Measurements from ENCODE around the gene SYDE2.
"Not testable (repeated sequence)": the region's sequence is repeated elsewhere in the genome, so short reads cannot be mapped to it uniquely, and the experiment has no call there.

Gene SYDE2, protein sequence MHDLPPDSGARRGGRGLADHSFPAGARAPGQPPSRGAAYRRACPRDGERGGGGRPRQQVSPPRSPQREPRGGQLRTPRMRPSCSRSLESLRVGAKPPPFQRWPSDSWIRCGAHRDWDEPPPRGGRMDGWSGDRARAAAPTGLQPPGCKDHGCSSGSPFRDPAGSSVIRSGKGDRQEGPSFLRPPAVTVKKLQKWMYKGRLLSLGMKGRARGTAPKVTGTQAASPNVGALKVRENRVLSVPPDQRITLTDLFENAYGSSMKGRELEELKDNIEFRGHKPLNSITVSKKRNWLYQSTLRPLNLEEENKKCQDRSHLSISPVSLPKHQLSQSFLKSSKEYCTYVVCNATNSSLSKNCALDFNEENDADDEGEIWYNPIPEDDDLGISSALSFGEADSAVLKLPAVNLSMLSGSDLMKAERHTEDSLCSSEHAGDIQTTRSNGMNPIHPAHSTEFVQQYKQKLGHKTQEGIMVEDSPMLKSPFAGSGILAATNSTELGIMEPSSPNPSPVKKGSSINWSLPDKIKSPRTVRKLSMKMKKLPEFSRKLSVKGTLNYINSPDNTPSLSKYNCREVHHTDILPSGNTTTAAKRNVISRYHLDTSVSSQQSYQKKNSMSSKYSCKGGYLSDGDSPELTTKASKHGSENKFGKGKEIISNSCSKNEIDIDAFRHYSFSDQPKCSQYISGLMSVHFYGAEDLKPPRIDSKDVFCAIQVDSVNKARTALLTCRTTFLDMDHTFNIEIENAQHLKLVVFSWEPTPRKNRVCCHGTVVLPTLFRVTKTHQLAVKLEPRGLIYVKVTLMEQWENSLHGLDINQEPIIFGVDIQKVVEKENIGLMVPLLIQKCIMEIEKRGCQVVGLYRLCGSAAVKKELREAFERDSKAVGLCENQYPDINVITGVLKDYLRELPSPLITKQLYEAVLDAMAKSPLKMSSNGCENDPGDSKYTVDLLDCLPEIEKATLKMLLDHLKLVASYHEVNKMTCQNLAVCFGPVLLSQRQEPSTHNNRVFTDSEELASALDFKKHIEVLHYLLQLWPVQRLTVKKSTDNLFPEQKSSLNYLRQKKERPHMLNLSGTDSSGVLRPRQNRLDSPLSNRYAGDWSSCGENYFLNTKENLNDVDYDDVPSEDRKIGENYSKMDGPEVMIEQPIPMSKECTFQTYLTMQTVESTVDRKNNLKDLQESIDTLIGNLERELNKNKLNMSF

DNA sequence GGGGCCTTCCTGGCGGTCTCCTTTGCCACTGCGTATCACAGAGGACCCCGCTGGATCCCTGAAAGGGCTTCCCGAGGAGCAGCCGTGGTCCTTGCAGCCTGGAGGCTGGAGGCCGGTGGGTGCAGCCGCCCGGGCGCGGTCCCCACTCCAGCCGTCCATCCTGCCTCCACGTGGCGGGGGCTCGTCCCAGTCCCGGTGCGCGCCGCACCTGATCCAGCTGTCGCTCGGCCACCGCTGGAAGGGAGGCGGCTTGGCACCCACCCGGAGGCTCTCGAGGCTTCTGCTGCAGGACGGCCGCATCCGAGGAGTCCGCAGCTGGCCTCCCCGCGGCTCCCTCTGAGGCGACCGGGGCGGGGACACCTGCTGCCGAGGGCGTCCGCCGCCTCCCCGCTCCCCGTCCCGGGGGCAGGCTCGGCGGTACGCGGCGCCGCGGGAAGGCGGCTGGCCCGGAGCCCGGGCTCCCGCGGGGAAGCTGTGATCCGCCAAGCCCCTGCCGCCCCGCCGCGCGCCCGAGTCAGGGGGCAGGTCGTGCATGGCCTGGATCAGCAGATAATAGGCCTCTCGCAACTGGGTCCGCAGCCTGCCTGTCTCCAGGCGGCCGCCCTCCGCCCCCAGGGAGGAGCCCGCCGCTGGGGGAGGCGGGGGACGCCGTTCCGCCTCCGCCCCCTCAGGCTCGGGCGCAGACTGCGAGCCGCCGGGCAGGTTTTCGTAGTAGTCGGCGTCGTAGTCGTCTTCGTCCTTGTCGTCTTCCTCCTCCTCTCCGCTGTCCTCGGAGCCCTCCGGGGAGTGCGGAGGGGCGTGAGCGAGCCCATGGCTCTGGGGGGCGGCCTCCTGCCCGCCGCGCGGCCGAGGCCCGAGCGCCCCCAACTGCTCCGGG is at the start of gene SYDE2:
Gene SYDE2, minus strand, starts transcription at position 554 of the 877 bp plus-strand sequence. Its CDS starts 20 bp downstream, at position 534.
- peak; percentile 94 for DNase-seq (ENCODE audit: low spot score)

DNA sequence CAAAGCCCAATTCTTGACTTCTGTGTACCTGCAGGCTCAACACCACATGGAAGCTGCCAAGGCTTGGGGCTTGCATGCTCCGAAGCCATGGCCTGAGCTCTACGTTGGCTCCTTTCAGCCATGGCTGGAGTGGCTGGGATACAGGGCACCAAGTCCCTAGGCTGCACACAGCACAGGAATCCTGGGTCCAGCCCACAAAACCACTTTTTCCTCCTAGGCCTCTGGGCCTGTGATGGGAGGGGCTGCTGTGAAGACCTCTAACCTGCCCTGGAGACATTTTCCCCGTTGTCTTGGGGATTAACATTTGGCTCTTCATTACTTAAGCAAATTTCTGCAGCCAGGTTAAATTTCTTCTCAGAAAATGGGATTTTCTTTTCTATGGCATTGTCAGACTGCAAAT is 48.2 kb upstream of the SYDE2 start:
- DNase-seq (ENCODE audit: low spot score) = not testable (repeated sequence)

DNA sequence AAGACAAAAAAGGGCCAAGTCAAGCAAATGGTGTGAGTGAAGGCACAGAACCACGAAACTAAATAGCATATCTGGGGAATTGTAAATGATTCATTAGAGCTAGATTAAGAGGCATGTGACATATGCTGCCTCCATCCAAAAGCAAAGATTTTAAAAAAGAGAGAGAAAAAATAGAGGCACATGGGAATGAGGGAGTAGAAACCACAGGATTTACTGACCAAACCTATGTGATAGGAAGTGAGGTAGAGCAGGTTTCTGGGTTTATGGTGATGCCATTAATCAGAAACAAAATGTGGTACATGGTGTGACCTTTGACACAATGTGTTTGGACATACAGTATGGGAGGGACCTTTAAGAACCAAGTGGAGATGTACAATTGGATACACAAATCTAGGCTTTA is 45.1 kb upstream of the SYDE2 start:
- no peak for DNase-seq (ENCODE audit: low spot score)

DNA sequence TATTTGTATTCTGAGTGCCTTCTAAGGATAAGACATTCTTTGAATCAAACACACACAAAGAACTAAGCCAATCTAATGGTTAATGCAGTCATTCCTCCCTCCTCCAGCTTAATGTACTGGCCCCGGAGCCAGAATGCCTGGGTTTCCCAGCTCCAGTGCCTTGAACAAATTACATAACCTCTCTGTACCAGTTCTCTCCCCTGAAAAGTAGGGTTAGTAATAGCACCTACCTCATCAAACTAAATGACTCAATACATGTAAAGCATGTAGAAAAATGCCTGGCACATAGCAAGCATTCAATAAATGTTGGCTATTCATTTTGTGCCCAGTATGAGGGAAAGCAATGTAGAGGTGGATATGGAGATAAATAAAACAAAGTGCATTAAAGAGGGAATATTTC is 44.6 kb upstream of the SYDE2 start:
- no peak for DNase-seq (ENCODE audit: low spot score)

DNA sequence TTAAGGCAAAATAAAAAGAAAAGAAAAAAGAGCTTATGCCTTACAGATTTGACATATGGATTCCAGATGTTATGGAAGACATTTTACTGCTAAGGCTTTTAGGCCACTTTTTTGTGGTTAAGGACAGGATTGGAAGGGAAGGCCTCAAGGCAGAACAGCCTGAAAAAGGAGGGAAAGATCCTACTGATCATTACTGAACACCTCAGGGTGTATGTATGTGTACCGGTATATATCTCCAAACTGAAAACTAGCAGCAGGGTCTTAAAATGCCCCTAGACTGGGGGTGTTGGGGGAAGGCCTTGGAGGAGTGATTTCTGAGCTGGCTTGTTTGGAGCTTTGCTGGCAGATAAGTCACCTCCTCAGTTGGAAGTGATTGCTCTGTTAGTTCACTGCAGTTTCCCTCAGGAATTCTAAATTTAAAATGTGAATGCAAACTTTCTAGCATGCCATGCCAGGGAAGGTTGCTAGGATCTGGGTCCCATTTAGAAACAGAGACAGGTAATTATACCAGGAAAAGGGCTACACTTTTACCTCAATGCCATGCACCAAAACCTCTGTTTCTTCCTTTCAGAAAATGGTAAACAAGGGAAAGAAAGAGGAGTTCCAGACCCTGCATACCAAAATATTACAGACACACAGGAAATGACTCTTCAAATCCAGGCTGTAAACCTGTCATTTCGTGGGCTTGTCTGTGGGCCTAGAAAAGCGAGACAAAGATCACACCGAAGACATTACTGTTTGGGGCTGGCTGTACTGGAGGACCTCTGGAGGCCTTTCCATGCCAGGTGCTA is 43.6 kb upstream of the SYDE2 start:
- DNase-seq (ENCODE audit: low spot score) = peak; percentile 70

DNA sequence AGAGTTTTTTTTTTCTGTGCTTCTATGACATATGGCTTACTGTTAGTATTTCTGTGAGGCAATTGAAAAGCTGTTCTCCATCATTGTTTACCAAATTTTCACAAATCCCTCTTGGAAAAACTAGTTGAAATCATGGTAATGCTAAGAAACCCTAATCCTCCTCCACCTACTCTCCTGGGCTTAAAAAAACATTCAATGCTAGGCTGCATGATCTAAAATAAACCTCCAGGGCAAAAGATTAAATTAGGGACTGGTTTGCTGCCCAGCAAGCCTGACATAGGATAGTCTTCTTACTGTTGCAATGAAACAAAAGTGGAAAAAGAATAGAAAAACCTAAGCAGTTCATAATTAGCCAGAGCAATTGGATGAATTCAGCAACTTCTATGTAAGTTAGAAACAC is 42.6 kb upstream of the SYDE2 start:
- DNase-seq (ENCODE audit: low spot score) = no peak

DNA sequence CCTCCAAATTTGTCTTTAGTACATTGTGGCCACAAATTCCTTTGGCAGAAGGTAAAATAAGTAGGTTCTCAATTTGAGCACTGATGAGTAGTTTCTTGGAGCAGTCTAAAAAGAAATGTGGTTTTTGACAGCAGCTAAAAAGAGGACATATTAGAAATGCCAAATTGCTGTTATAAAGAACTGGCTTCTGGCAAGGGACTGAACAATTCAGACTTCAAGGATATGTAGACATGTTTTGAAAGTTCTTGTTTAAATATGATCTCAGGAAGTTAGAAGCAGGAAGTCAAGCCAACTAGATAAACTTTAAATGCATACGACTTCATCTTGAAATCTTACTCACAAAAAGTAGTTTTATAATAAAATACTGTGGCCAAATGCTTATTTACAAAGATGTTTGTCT is 39.8 kb upstream of the SYDE2 start:
- DNase-seq (ENCODE audit: low spot score) = no peak

DNA sequence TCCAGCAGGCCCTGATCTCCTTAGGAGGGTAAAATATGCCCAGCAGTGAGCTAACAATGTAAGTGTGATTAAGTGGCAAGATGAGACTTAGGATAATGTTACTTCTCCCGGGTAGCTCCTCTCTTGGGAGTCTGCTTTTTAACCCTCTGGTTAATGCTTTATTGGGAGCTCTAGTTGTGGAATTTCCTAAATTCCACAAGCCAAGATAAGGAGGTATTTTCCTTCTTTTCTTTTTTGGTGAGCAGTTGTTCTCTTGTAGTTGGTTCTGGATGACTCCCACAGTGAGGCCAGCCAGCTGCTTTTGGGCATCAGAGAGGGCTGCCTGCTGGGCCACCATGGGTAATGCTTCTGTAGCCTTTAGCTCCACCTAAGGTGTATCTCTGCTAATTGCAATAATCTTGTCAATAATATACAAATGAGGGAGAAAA is 39.4 kb upstream of the SYDE2 start:
- peak; percentile 63 for DNase-seq (ENCODE audit: low spot score)

DNA sequence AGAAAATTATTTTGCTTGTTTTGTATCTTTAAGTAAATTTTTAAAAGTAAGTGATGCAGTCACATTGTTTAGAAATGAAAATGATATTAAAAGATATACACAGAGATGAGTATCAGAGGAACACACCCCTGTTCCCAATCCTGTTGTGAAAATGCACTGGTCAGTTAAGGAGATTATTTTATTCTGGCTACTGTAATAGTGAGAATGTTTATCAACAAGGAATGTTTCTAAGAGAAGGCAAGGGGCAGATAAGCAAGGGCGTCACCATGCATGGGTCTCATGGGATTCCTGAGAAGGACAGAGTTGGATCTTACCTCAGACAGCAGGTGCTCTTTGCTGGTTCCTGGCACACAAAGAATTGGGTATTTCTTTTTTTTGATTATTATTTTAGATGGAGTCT is 36.8 kb upstream of the SYDE2 start:
- no peak for DNase-seq (ENCODE audit: low spot score)

DNA sequence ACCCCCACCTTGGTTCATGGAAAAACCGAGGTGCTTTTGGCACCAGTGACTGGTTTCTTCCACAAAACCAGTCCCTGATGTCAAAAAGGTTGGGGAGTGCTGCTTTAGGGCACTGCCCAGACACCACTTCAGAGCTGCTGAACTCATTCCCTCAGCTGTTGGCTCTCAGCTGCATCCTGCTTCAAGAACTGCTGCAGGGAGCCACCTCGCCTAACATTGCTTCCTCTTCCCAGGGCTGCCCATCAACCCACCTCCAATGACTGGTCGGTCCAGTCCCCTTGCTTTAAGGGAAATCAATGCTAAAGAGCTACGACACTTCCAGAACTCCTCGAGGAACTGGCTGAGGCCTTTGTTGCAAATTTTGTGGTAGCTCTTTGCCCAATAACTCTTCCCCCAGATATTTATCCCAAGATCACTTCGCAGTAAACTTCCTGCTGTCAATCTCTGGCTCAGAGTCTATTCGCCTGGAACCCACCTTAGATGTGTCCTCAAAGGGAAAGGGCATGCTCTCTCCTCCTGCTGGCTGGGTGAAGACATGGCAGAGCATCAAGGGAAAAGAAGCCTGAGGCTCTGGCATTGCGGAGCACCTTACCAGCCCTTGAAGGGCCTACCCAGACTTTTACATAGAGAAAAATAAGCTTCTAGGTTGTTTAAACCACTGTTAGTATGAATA is 29.6 kb upstream of the SYDE2 start:
- DNase-seq (ENCODE audit: low spot score) = no peak

DNA sequence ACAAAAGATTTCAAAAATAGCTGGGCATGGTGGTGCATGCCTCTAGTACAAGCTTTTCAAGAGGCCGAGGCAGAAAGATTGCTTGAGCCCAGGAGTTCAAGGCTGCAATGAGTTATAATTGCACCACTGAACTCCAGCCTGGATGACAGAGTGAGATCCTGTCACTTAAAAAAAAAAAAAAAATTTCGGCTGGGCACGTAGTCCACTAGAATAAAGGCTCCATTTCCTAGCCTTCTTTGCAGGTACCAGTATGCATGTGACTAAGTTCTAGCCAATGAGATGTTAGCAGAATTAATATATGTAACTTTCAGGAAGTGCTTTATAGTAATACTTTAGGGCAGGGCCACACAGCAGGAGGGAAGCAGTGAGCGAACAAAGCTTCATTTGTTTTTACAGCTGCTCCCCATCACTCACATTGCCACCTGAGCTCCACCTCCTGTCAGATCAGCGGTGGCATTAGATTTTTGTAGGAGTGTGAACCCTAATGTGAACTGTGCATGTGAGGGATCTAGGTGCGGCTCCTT is 28.8 kb upstream of the SYDE2 start:
- no peak for DNase-seq (ENCODE audit: low spot score)

DNA sequence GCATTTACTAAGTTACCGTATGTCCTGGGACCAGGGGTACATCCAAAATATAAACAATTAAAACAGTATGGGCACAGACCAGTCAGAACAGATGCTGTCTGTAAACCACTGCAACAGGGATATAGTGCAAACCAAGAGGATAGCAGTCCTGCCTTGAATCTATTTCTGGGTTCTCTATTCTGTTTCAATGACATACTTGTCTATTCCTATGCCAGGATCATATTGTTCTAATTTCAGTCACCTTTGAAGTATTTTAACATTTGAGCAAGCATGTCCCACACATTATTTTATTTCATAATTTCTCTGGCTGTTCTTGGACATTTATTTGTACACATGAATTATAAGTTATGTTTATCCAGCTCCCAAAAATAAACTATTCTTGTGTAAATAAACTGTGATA is 28.2 kb upstream of the SYDE2 start:
- DNase-seq (ENCODE audit: low spot score) = no peak

DNA sequence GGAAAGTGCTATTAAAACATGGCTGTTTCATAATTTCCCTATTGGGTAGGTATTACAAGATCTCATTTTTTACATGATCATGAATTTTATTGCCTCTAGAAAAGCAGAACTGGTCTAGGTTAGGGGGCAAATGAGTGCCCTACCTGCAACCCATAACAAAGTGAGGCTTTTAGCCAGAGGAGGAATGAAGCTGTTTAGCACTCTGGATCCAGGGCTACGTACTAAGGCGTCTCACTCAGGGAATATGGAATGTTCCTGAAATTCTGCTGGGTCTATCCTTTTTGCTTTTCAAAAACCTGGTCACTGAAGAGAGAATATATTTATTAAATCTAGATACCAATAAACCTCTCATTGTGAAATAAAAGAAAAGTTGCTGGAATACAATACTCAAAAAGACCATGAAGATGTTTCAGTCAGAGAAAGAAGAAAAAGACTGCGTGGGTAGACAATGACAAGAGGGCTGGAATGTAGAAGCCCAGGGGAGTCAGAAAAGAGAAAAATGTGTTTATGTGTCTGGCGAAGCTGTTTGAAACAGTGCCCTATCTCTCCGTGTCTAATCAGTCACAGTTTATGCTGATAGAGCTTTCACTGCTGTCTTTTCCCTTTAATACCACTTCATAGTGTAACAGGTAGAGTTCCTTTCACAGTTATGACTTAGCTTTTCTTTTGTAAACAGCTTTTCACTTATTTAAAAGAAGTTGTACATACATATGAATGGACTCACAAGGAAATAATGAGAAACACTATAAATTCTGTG is 25.0 kb upstream of the SYDE2 start:
- DNase-seq (ENCODE audit: low spot score) = peak; percentile 47

DNA sequence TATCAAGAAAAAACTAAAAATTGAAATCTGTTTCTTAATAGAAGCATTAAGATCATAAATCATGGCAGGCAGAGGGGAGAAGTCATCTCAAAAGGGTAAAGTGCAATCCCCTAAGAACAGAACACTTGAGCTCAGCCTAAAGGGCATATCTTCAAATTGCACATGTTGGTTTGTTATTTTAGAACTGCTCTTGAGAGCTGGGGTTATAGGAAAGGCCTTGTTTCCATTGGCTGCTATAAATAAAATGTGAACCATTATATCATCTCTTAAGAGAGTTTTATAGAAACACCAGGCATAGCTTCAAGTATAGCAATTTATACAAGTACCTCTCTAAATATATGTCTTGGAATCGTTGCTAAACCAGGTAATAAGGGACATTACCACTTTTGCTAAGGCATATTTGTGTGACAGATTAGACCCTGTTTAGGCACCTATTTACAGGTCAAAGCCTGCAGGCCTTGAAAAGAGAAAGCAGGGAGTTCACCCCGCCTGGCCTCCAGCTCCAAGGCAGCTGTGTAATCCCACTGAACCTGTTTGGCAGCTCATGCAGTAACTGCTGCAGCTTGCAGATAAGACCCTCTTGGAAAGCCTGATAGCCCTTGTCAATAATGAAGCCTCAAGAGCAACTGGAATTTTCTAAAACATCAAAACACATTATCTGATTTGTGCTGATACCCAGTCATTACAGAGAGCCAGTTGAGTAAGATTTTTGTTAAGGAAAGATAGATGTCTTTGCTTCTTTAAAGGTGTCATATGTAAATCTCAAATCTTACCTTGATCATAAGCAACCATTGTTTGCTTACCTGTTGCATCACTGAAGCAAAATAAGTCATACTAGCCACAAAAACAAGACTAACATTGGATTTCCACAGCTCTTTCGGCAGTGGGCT is 24.2 kb upstream of the SYDE2 start:
- no peak for DNase-seq (ENCODE audit: low spot score)

DNA sequence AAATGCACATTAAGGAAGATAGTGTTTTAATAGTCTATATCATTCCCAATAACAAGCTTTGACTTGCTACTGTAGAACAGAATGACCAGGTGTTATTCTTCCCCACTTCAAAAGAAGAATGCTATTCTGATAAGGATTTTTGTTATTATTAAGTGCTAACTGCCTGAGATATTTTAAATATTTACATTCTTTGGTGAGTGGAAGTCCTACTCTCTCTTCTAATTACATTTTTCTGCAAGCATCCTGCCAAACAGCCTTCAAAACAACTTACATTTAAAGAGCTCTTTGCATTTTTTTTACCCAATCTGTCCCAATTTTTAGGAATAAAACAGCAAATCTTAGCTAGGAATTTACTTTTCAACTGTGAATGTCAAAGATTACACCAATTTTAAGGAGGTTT is 23.5 kb upstream of the SYDE2 start:
- no peak for DNase-seq (ENCODE audit: low spot score)

DNA sequence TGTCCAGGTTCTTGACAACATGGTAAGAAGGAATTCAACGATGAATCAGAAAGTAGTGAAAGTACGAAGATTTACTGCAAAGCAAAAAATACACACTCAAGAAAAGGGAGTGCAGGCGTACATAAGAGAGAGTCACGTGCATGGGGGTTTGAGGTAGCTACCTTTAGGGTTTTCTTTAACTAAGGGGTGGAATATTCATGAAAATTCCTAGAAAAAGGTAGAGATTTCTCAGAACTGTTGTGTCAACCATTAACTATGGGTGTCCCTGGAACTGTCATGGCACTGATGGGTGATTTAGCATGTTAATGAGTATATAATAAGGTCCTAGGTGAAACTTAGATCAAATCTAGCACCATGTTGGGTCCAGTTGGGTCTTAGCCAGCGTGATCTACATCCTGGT is 22.5 kb upstream of the SYDE2 start:
- no peak for DNase-seq (ENCODE audit: low spot score)

DNA sequence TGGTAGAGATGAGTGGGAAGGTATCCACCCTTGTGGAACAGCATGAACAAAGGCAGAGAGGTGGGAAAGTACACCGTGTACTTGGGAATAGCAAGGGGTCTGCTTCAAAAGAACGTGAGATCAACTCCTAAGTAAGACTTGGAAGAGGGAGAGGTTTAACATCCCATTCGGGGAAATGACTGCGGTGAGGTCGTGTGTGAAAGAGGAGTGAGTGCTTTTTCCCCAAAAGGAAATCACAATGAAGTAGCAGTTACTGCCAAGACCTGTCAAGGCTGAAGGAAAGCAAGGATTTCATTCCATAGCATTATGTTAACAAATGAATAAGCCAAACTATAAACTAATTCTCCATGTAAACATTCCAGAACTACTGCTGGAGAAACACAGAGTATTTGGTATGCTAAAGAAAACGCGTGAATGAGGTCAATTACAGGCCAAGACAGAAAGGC is 20.0 kb upstream of the SYDE2 start:
- no peak for DNase-seq (ENCODE audit: low spot score)

All from GM03348 (cell line).